ENCODE measurements around the gene TEK. TPM values are rescaled to one million over a fixed set of nuclear protein-coding genes. Genes with fewer than 3 reads are reported as not detected.

Gene TEK
- total RNA-seq, 6 donors from 2014 or later: 13.6 to 46.7 (median 26.5) TPM

DNA sequence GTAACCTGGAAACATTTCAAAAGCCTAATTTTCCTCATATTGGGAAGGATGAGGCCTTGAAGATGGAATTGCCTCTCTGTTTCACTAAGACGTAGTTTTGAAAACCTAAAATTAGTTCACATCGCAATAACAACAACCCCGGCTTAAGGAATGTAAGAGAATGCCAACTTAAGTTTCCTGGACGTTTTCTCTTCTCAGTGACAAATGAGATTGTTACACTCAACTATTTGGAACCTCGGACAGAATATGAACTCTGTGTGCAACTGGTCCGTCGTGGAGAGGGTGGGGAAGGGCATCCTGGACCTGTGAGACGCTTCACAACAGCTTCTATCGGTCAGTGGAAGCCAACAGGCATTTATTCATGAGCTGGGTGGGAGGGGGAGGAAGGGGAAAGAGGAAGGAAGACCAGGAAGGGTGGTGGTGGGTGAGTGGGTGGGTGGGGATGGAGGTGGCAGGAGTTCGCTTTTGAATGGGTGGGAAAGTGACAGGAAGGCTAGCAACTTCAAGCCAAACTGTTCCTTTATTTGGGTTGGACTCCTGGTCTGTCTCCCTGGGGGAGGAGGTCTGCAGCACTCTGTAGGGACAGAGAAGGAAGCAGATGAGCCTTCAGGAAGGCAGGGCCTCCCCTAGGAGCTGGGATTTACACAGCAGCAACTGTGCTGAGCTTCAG is 83.4 kb downstream of the TEK start:
- Histone ChIP-seq H3K27me3 (no peaks in the 10 kb centered on the region), H3K36me3 (peaks cover 0 to 2% (median 0%) of the 10 kb centered on the region in 4 donors), H3K4me1 (peaks cover 4 to 33% (median 21%) of the 10 kb centered on the region in 4 donors), H3K9me3 (no peaks in the 10 kb centered on the region), H3K4me3 (no peak overlapping the region), H3K27ac (peak overlapping the region in 1 of 4 donors; percentile 6)
- peak in 1 of 2 donors; percentile 27 for DNase-seq
- TF ChIP-seq EP300 (IDR thresholded peaks at IDR 0.05) (no peak), POLR2AphosphoS5 (IDR thresholded peaks at IDR 0.05) (peak in 1 of 2 donors; percentile 43), POLR2A (IDR thresholded peaks at IDR 0.05) (no peak)
- TF ChIP-seq, protein P1, sequence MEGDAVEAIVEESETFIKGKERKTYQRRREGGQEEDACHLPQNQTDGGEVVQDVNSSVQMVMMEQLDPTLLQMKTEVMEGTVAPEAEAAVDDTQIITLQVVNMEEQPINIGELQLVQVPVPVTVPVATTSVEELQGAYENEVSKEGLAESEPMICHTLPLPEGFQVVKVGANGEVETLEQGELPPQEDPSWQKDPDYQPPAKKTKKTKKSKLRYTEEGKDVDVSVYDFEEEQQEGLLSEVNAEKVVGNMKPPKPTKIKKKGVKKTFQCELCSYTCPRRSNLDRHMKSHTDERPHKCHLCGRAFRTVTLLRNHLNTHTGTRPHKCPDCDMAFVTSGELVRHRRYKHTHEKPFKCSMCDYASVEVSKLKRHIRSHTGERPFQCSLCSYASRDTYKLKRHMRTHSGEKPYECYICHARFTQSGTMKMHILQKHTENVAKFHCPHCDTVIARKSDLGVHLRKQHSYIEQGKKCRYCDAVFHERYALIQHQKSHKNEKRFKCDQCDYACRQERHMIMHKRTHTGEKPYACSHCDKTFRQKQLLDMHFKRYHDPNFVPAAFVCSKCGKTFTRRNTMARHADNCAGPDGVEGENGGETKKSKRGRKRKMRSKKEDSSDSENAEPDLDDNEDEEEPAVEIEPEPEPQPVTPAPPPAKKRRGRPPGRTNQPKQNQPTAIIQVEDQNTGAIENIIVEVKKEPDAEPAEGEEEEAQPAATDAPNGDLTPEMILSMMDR (IDR thresholded peaks at IDR 0.05): no peak
- ATAC-seq (ENCODE audit: low FRiP score in 2 of 2): peak in 1 of 2 donors; percentile 44
- 32 to 55% methylated on average over 10 of the region's 10 CpGs for WGBS, 2 donors

DNA sequence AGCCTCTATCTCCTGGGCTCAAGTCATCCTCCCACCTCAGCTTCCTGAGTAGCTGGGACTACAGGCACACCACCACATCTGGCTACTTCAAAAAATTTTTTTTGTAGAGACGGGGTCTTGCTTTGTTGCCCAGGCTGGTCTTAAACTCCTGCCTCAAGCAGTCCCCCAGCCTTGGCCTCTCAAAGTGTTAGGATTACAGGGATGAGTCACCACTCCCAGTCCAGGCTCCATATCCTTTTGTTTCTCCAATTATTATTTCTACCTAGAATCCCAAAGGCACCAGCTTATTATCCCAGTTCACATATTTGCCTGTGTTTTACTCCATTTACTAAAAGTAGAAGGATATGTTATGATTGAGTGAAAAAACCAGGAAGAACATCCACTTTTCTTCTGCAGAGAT is 84.9 kb downstream of the TEK start:
- no peak for TF ChIP-seq POLR2A (IDR thresholded peaks at IDR 0.05)
- TF ChIP-seq, protein P1 (IDR thresholded peaks at IDR 0.05): no peak
- TF ChIP-seq EP300 (IDR thresholded peaks at IDR 0.05): no peak
- TF ChIP-seq POLR2AphosphoS5 (IDR thresholded peaks at IDR 0.05): no peak
- 75 to 90% methylated on average over 1 of the region's 1 CpG for WGBS, 2 donors
- Histone ChIP-seq H3K4me3 (no peak overlapping the region), H3K9me3 (no peaks in the 10 kb centered on the region), H3K27ac (peak overlapping the region in 2 of 4 donors; percentile 21 to 72), H3K36me3 (peaks cover 0 to 5% (median 0%) of the 10 kb centered on the region in 4 donors), H3K4me1 (peaks cover 4 to 33% (median 21%) of the 10 kb centered on the region in 4 donors), H3K27me3 (no peaks in the 10 kb centered on the region)
- DNase-seq (no peak), ATAC-seq (ENCODE audit: low FRiP score in 2 of 2) (no peak)

DNA sequence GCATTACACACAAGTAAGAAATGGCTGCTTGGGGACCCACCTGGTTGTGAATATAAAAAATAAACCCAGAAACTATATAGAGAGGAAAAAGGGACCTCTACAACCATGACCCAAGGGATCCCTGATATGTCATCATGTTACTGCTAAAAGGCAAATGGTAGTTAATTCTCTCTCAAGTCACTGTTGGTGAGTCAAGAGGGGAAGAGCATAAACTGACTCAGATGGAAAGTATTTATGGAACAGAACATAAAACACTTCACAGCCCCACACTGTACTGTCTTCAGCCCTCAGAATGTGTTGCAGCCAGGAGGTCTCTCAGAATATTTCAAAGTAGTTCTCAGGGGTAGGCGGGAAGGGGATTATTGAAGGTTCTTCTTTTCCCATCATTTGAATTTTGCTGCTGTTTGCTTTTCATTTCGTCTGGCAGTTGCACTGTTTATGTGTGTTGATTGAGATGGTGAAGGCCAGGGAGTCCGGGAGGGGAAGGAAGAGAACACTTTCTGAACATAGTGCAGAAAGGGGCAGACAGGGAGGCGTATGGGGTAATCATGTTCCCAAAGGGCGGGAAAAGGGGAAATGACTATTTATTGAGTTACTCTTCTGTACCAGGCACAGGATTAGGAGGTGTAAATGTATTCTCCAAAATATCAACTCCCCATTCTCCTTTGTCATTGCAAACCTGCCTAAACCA is 85.5 kb downstream of the TEK start:
- 57 to 62% methylated on average over 5 of the region's 5 CpGs for WGBS, 2 donors
- ATAC-seq (ENCODE audit: low FRiP score in 2 of 2): peak in 1 of 2 donors; percentile 42

DNA sequence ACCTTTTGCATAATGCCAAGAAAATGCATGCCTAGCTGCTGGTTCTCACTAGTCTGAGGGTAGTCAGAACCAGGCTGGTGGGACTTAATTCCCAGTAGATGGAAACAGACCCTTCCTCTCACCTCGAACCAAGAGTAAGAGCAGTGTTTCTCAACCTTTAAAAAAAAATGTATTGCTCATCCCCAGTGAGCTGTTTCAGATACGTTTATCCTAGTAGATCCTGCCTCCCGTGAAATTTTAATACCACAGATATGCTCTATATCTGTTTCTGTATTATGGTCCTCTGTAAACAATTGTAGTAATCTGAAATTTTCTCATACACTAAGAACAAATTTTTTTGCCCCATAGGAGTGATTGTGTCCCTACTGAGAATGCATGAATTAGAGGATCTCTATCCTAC is 86.2 kb downstream of the TEK start:
- TF ChIP-seq POLR2A (IDR thresholded peaks at IDR 0.05) (no peak), POLR2AphosphoS5 (IDR thresholded peaks at IDR 0.05) (no peak), EP300 (IDR thresholded peaks at IDR 0.05) (no peak)
- TF ChIP-seq, protein P1 (IDR thresholded peaks at IDR 0.05): no peak
- no peaks in the 10 kb centered on the region for H3K9me3 ChIP-seq
- 64 to 80% methylated on average over 3 of the region's 3 CpGs for WGBS, 2 donors

More for the DNA sequence above, 85.5 kb downstream of the TEK start:
- Histone ChIP-seq H3K4me1 (peaks cover 4 to 33% (median 21%) of the 10 kb centered on the region in 4 donors), H3K27ac (peak overlapping the region in 2 of 4 donors; percentile 21 to 72), H3K9me3 (no peaks in the 10 kb centered on the region), H3K4me3 (no peak overlapping the region), H3K36me3 (peaks cover 0 to 5% (median 0%) of the 10 kb centered on the region in 4 donors), H3K27me3 (no peaks in the 10 kb centered on the region)
- TF ChIP-seq EP300 (IDR thresholded peaks at IDR 0.05) (no peak), POLR2AphosphoS5 (IDR thresholded peaks at IDR 0.05) (no peak), POLR2A (IDR thresholded peaks at IDR 0.05) (no peak)
- TF ChIP-seq, protein P1 (IDR thresholded peaks at IDR 0.05): no peak
- no peak for DNase-seq

More for the DNA sequence above, 86.2 kb downstream of the TEK start:
- ATAC-seq (ENCODE audit: low FRiP score in 2 of 2): no peak
- Histone ChIP-seq H3K36me3 (peaks cover 0 to 5% (median 0%) of the 10 kb centered on the region in 4 donors), H3K4me3 (no peak overlapping the region), H3K27ac (peak overlapping the region in 1 of 4 donors; percentile 46), H3K4me1 (peaks cover 4 to 33% (median 21%) of the 10 kb centered on the region in 4 donors), H3K27me3 (no peaks in the 10 kb centered on the region)
- DNase-seq: no peak
